CD4-positive, alpha-beta memory T cell (primary cell): ENCODE measurements around the gene ATP6V1B1. TPM values are rescaled to one million over a fixed set of nuclear protein-coding genes. Genes with fewer than 3 reads are reported as not detected.

Experiments
- CTCF ChIA-PET: fragments of 350-600 bp; sonication (Branson Sonifier 250); formaldehyde crosslinking; loops from one replicate; lab custom pipeline; 2021; ENCODE audit warnings: inconsistent platforms; ENCODE audit not compliant: partially characterized antibody; lab: Charles Lee
- POLR2A ChIA-PET: fragments of 350-600 bp; sonication (Branson Sonifier 250); formaldehyde crosslinking; loops from one replicate; lab custom pipeline; 2021; ENCODE audit not compliant: partially characterized antibody; lab: Charles Lee
- DNase-seq, 5 donors: peaks; one replicate each; pipeline versions ENCODE4 v3.0.0 to v3.0.0-alpha.2; 2020 to 2022; ENCODE audit warnings: mixed read lengths in 1 of 5
- H3K27ac ChIP-seq: one replicate; pipeline ENCODE4 v1.7.0; 2013; ENCODE audit warnings: low read depth, low read length
- H3K27me3 ChIP-seq: 2 replicates; pipeline ENCODE4 v1.7.0; 2013; ENCODE audit warnings: mild to moderate bottlenecking, low read length, moderate library complexity; ENCODE audit not compliant: insufficient read depth
- H3K36me3 ChIP-seq: 2 replicates; pipeline ENCODE4 v1.7.0; 2013; ENCODE audit warnings: mild to moderate bottlenecking, low read length, moderate library complexity; ENCODE audit not compliant: insufficient read depth
- H3K4me1 ChIP-seq: 2 replicates; pipeline ENCODE4 v1.7.0; 2013; ENCODE audit warnings: mild to moderate bottlenecking, low read length, moderate library complexity; ENCODE audit not compliant: insufficient read depth
- H3K4me3 ChIP-seq, 2 donors: one replicate each; pipeline ENCODE4 v1.7.0; 2013; ENCODE audit warnings: low read length in 2 of 2, mild to moderate bottlenecking in 1 of 2
- H3K9me3 ChIP-seq, 2 donors: one replicate each; pipeline ENCODE4 v1.7.0; 2013; ENCODE audit warnings: low read length in 2 of 2, control low read depth in 1 of 2; ENCODE audit not compliant: control insufficient read depth in 1 of 2
- H3K27ac Mint-ChIP-seq, 7 donors: one replicate each; pipeline ENCODE4 v1.8.0; 2020 to 2021; ENCODE audit warnings: mixed read lengths in 7 of 7, mild to moderate bottlenecking in 6 of 7, inconsistent platforms in 3 of 7, moderate library complexity in 3 of 7
- H3K27me3 Mint-ChIP-seq, 2 donors: one replicate each; pipeline ENCODE4 v1.8.0; 2020 to 2021; ENCODE audit warnings: mixed read lengths in 2 of 2
- H3K36me3 Mint-ChIP-seq, 2 donors: one replicate each; pipeline ENCODE4 v1.8.0; 2020 to 2021; ENCODE audit warnings: mixed read lengths in 2 of 2, inconsistent platforms in 1 of 2, mild to moderate bottlenecking in 1 of 2
- H3K4me1 Mint-ChIP-seq, 4 donors: one replicate each; pipeline ENCODE4 v1.8.0; 2020 to 2021; ENCODE audit warnings: mixed read lengths in 4 of 4, mild to moderate bottlenecking in 1 of 4
- H3K4me3 Mint-ChIP-seq, 8 donors: one replicate each; pipeline ENCODE4 v1.8.0; 2020 to 2021; ENCODE audit warnings: mixed read lengths in 8 of 8, mild to moderate bottlenecking in 7 of 8, moderate library complexity in 6 of 8, inconsistent platforms in 3 of 8
- H3K9me3 Mint-ChIP-seq, 8 donors: one replicate each; pipeline ENCODE4 v1.8.0; 2020 to 2021; ENCODE audit warnings: mixed read lengths in 8 of 8, mild to moderate bottlenecking in 5 of 8, inconsistent platforms in 3 of 8, moderate library complexity in 1 of 8
- intact Hi-C: fragments of 100-400 bp; cut with micrococcal nuclease; formaldehyde crosslinking; loops from one replicate; pipeline ENCODE4 v1.15.1; 2023
- polyA plus RNA-seq, 2 donors: library from polyadenylated mRNA; unstranded; fragments of 300-500 nt; fragmentation: Illumina TruSeq; gene quantifications; one replicate each; pipeline ENCODE4 v1.2.3, GENCODE V29; 2021
- total RNA-seq, 2 experiments: library from RNA; stranded (reverse); gene quantifications; one replicate each; pipeline ENCODE4 v1.2.3, GENCODE V29; 2021

ATP6V1B1 gene
- total and polyA plus RNA-seq, 4 experiments from 2014 or later = not detected

DNA sequence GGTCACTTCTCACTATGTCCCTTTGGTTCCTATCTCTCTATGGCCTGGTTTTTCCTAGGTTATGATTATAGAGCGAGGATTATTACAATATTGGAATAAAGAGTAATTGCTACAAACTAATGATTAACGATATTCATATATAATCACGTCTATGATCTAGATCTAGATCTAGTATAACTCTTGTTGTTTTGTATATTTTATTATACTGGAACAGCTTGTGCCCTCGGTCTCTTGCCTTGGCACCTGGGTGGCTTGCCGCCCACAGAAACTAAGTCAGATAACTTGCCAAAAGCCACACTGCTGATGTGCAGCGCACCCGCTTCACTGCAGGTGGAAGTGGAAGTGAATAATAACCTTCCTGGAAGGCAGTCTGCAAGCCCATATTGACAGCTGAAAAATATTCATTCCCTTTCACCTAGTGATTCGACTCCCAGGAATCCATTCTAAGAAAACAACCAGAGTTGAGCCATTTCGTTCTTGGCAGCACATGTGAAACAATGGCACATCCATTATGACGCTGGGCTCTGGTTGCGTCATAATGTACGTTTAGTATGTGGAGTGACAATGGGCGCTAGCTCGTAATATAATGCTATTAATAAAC lies 42.0 kb downstream of the ATP6V1B1 start:
- H3K36me3 Mint-ChIP-seq = peaks cover 0 to 2% of the 10 kb centered on the region in 2 donors
- intact Hi-C loops = loop anchor here (1.0 kb wide), 2 partner anchors 12 to 18 kb away; no protein-coding TSS in a partner anchor

DNA sequence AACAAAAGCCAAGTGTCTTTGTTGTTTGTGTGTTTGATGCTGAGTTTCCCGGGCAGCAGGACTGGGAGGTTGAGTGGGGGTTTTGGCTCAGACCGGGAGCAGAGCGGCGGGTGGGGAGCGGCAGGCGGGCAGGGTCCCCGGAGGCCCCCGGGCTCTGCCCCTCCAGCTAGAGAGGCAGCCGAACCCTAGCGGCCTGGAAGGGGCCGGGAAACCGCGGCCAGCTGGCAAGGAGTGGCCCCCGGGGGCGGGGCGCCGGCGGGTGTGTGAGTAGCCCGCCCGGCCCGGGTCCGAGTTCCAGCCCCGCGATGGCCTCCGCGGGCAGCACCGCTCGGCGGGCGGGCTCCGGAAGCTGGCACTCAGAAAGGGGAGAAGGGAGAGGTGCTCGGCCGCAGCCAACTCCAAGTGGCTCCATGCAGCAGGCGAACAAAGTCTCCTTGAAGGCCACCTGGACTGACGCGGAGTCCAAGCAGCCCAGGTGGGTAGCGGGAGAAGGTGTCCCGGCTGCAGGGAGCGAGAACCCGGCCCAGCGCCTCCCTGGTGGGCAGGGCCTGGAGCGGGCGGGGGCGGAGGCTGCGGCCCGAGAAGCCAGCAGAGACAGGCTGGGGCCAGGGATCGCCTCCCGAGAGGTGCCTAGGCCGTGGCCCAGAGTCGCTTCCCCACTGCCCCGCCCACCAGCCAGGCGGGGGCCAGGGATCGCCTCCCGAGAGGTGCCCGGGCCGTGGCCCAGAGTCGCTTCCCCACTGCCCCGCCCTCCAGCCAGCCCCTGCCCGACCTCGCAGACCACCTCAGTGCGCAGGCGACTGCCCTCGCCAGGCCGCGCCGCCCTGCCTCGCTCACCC lies 42.9 kb downstream of the ATP6V1B1 start, which contains the start of gene ANKRD53:
ANKRD53 (plus strand) TSS at position 290 of the 839 bp plus-strand sequence; CDS start at position 306, 16 bp downstream.
- no peaks in the 10 kb centered on the region for H3K36me3 ChIP-seq
- H3K27ac Mint-ChIP-seq = peak within 1 kb of the TSS; percentile 86 to 97 (median 93)
- POLR2A ChIA-PET = interaction anchor here (0.7 to 1.7 kb wide), 4 partner anchors 16 to 248 kb away, joined by 3 to 6 read pairs (median 4); partner anchors contain the start of genes NAGK, PAIP2B and TEX261
- peaks cover 11% of the 10 kb centered on the region for H3K4me1 ChIP-seq
- CTCF ChIA-PET = interaction anchor here (0.7 to 3.7 kb wide), 5 partner anchors 9 to 107 kb away, joined by 3 to 39 read pairs (median 3); no protein-coding TSS in a partner anchor
- H3K4me3 ChIP-seq = peak within 1 kb of the TSS; percentile 65 to 76
- peak within 1 kb of the TSS; percentile 88 to 95 (median 90) for H3K4me3 Mint-ChIP-seq
- peak within 1 kb of the TSS; percentile 60 for H3K27ac ChIP-seq
- no peaks in the 10 kb centered on the region for H3K9me3 ChIP-seq
- DNase-seq = peak in 1 of 5 donors; percentile 19
- peaks cover 0 to 2% of the 10 kb centered on the region in 2 donors for H3K27me3 Mint-ChIP-seq
- peaks cover 10 to 25% (median 17%) of the 10 kb centered on the region in 4 donors for H3K4me1 Mint-ChIP-seq
- peaks cover 0 to 2% of the 10 kb centered on the region in 2 donors for H3K36me3 Mint-ChIP-seq
- intact Hi-C loops = no loop called here
- peaks cover 0 to 1% (median 0%) of the 10 kb centered on the region in 8 donors for H3K9me3 Mint-ChIP-seq
- no peaks in the 10 kb centered on the region for H3K27me3 ChIP-seq

More for the DNA sequence above, 42.0 kb downstream of the ATP6V1B1 start:
- H3K4me1 Mint-ChIP-seq = peaks cover 10 to 25% (median 17%) of the 10 kb centered on the region in 4 donors
- peak in 3 of 5 donors; percentile 13 to 54 (median 22) for DNase-seq
- H3K27me3 Mint-ChIP-seq = peaks cover 0 to 2% of the 10 kb centered on the region in 2 donors
- Histone ChIP-seq H3K36me3 (no peaks in the 10 kb centered on the region), H3K27ac (peak overlapping the region; percentile 60), H3K4me3 (peak overlapping the region; percentile 65 to 76), H3K27me3 (no peaks in the 10 kb centered on the region), H3K4me1 (peaks cover 11% of the 10 kb centered on the region), H3K9me3 (no peaks in the 10 kb centered on the region)
- peak overlapping the region; percentile 88 to 95 (median 90) for H3K4me3 Mint-ChIP-seq
- peak overlapping the region; percentile 86 to 97 (median 93) for H3K27ac Mint-ChIP-seq
- POLR2A ChIA-PET = interaction anchor here (0.9 to 1.7 kb wide), 3 partner anchors 17 to 91 kb away, joined by 3 to 6 read pairs (median 4); partner anchors contain the start of genes NAGK and TEX261
- CTCF ChIA-PET = interaction anchor here (0.6 to 3.7 kb wide), 6 partner anchors 10 to 106 kb away, joined by 3 to 39 read pairs (median 3); no protein-coding TSS in a partner anchor
- H3K9me3 Mint-ChIP-seq = peaks cover 0 to 1% (median 0%) of the 10 kb centered on the region in 8 donors

DNA sequence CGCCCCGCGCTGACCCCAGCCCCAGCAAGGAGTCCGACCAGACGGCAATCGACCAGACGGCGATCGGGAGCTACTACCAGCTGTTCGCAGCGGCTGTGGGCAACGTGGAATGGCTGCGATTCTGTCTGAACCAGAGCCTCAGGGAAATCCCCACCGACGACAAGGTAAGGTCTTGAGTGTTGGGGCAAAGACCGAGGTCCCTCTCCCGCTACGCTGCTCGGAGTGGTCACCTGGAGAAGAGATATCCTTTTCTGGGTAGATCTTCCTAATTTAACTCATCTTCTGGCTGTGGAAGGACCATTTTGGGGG lies 43.4 kb downstream of the ATP6V1B1 start:
- Mint-ChIP-seq H3K36me3 (peaks cover 0 to 2% of the 10 kb centered on the region in 2 donors), H3K27ac (peak overlapping the region in 4 of 7 donors; percentile 29 to 62 (median 42)), H3K9me3 (peaks cover 0 to 1% (median 0%) of the 10 kb centered on the region in 8 donors), H3K4me3 (peak overlapping the region in 7 of 8 donors; percentile 5 to 76 (median 59)), H3K4me1 (peaks cover 10 to 25% (median 17%) of the 10 kb centered on the region in 4 donors), H3K27me3 (no peaks in the 10 kb centered on the region)
- H3K36me3 ChIP-seq = no peaks in the 10 kb centered on the region
- peaks cover 11% of the 10 kb centered on the region for H3K4me1 ChIP-seq
- intact Hi-C loops = no loop called here
- H3K27me3 ChIP-seq = no peaks in the 10 kb centered on the region
- ChIA-PET CTCF (interaction anchor here (3.7 kb wide), 1 partner anchor 13 kb away, joined by 39 read pairs; no protein-coding TSS in a partner anchor), POLR2A (interaction anchor here (0.7 to 1.7 kb wide), 2 partner anchors 89 to 248 kb away, joined by 3 to 6 read pairs; partner anchors contain the start of genes NAGK and PAIP2B)
- no peak for DNase-seq
- no peak overlapping the region for H3K4me3 ChIP-seq
- no peak overlapping the region for H3K27ac ChIP-seq
- no peaks in the 10 kb centered on the region for H3K9me3 ChIP-seq

DNA sequence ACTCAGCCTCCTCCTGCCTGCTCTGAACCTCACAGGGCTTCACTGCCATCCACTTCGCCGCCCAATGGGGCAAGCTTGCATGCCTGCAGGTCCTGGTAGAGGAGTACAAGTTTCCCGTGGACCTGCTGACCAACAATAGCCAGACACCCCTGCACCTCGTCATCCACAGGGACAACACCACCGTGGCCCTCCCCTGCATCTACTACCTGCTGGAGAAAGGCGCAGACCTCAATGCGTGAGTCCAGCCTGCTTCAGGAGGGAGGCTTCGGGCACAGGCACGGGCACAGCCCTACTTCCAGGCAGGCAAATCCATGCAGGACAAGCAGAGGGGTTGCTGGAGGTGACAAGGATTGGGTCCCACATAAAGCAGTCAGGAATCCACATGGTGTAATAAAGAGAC lies 43.9 kb downstream of the ATP6V1B1 start:
- Histone ChIP-seq H3K9me3 (no peaks in the 10 kb centered on the region), H3K4me1 (peaks cover 15% of the 10 kb centered on the region), H3K4me3 (no peak overlapping the region), H3K27ac (no peak overlapping the region), H3K36me3 (no peaks in the 10 kb centered on the region), H3K27me3 (no peaks in the 10 kb centered on the region)
- DNase-seq = no peak
- Mint-ChIP-seq H3K36me3 (peaks cover 0 to 2% of the 10 kb centered on the region in 2 donors), H3K4me1 (peaks cover 14 to 30% (median 21%) of the 10 kb centered on the region in 4 donors), H3K27me3 (no peaks in the 10 kb centered on the region), H3K4me3 (peak overlapping the region in 5 of 8 donors; percentile 46 to 76 (median 54)), H3K9me3 (peaks cover 0 to 1% (median 0%) of the 10 kb centered on the region in 8 donors), H3K27ac (peak overlapping the region in 2 of 7 donors; percentile 29 to 64)
- intact Hi-C loops = no loop called here
- CTCF ChIA-PET = interaction anchor here (0.9 to 3.7 kb wide), 5 partner anchors 10 to 30 kb away, joined by 3 to 39 read pairs (median 5); no protein-coding TSS in a partner anchor
- POLR2A ChIA-PET = no interaction called here

DNA sequence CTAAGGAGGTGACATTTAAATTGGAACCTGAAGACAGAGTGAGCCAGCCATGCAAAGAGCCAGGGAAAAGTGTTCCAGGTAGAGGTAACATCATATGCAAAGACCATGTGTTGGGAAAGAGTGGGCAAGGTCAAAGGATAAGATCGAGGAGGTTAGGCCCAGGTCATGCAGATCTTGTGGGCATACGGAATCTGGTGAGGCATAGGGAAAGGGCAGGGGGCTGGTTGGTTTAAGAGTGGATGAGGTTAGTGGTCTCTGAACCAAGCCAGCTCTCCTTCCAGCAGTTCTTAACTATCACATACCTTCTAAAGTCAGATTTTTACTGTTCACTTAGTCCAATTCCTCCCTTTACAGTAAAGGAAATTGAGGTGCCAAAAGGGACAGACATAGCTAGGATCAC lies 45.7 kb downstream of the ATP6V1B1 start:
- ChIA-PET POLR2A (interaction anchor here (0.7 kb wide), 1 partner anchor 13 kb away, joined by 3 read pairs; no protein-coding TSS in a partner anchor), CTCF (interaction anchor here (1.4 to 6.7 kb wide), 4 partner anchors 15 to 34 kb away, joined by 3 to 75 read pairs (median 54); no protein-coding TSS in a partner anchor)
- Mint-ChIP-seq H3K36me3 (peaks cover 7 to 10% of the 10 kb centered on the region in 2 donors), H3K9me3 (no peaks in the 10 kb centered on the region), H3K27ac (peak overlapping the region in 2 of 7 donors; percentile 10 to 26), H3K27me3 (no peaks in the 10 kb centered on the region), H3K4me1 (peaks cover 16 to 40% (median 30%) of the 10 kb centered on the region in 4 donors), H3K4me3 (no peak overlapping the region)
- Histone ChIP-seq H3K4me1 (peaks cover 20% of the 10 kb centered on the region), H3K27ac (no peak overlapping the region), H3K4me3 (no peak overlapping the region), H3K27me3 (no peaks in the 10 kb centered on the region), H3K9me3 (no peaks in the 10 kb centered on the region), H3K36me3 (peaks cover 9% of the 10 kb centered on the region)
- no peak for DNase-seq
- intact Hi-C loops = no loop called here

DNA sequence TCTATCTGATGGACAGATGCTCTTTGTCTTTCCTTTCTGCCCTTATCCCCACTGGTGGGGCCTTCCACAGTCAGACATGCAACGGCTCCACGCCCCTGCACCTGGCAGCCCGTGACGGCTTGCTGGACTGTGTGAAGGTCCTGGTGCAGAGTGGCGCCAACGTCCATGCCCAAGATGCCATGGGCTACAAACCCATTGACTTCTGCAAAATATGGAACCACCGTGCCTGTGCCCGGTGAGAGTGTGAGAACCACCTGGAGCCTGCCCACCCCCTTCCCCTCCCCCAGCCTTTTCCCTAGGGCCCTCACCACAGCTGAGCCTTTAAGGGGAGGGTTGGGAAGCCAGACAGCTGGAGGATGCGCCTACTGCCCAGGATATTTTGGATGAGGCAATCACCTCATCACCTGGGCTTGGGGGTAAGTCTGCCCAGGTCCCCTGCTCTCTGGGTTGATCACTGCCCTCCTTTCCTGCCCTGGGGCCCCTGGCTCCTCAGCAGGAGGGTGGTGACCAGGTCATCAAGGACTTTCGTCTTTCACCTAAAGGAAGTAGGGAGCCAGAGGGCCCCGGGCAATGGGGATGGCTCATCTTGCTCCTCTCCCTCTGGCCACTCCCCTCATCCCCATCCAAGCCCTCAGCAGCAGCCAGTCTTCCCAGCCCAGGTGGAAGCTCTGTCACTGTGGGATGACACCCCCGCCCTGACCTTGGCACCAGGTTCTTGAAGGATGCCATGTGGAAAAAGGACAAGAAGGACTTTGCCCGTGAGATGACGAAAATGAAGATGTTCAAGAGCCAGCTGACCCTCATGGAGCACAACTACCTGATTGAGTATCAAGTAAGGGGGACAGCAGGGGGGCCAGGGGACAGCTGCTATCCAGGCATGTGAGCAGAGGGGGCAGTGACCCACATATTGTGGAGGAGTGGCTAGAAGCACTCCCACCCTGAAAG lies 46.4 kb downstream of the ATP6V1B1 start:
- Mint-ChIP-seq H3K27ac (no peak overlapping the region), H3K4me1 (peaks cover 13 to 38% (median 24%) of the 10 kb centered on the region in 4 donors), H3K36me3 (peaks cover 15% of the 10 kb centered on the region in 2 donors), H3K9me3 (no peaks in the 10 kb centered on the region), H3K27me3 (no peaks in the 10 kb centered on the region), H3K4me3 (no peak overlapping the region)
- no peak for DNase-seq
- POLR2A ChIA-PET = no interaction called here
- H3K4me1 ChIP-seq = peaks cover 20% of the 10 kb centered on the region
- H3K27me3 ChIP-seq = no peaks in the 10 kb centered on the region
- H3K9me3 ChIP-seq = no peaks in the 10 kb centered on the region
- CTCF ChIA-PET = interaction anchor here (1.4 to 6.7 kb wide), 4 partner anchors 15 to 20 kb away, joined by 3 to 75 read pairs (median 54); no protein-coding TSS in a partner anchor
- intact Hi-C loops = no loop called here
- peaks cover 16% of the 10 kb centered on the region for H3K36me3 ChIP-seq
- no peak overlapping the region for H3K27ac ChIP-seq
- no peak overlapping the region for H3K4me3 ChIP-seq
